ENCODE results near the gene NR0B1. TPM values are rescaled to one million over a fixed set of nuclear protein-coding genes. Genes with fewer than 3 reads are reported as not detected.

The NR0B1 gene
- total and polyA plus RNA-seq, 5 donors from 2014 or later, result not detected

- no peaks in the 10 kb centered on the region for H3K4me1 ChIP-seq (ENCODE audit: control insufficient read depth, insufficient read depth, low read length, poor library complexity, severe bottlenecking)
- ATAC-seq (ENCODE audit: low read depth in 2 of 2) (no peak), DNase-seq (no peak)
- Mint-ChIP-seq H3K36me3 (no peaks in the 10 kb centered on the region), H3K4me3 (no peak overlapping the region), H3K27ac (no peak overlapping the region), H3K9me3 (peaks cover 0 to 3% (median 0%) of the 10 kb centered on the region in 7 donors), H3K27me3 (peaks cover 8% of the 10 kb centered on the region), H3K4me1 (no peaks in the 10 kb centered on the region)
- H3K27ac ChIP-seq (ENCODE audit: insufficient read depth, low read length, poor library complexity, severe bottlenecking), result no peak overlapping the region
- H3K4me3 ChIP-seq (ENCODE audit: low read depth, low read length), result no peak overlapping the region
- no peaks in the 10 kb centered on the region for H3K36me3 ChIP-seq (ENCODE audit: control insufficient read depth, insufficient read depth, low read length)
- no peaks in the 10 kb centered on the region for H3K27me3 ChIP-seq (ENCODE audit: control insufficient read depth, insufficient read depth, low read length)
- H3K9me3 ChIP-seq (ENCODE audit: control insufficient read depth in 2 of 2, low read length in 2 of 2), result no peaks in the 10 kb centered on the region
Measured at GRCh38 chrX:30310429-30311206, 1.4 kb upstream of the NR0B1 start.

- H3K9me3 ChIP-seq (ENCODE audit: control insufficient read depth in 2 of 2, low read length in 2 of 2), result no peaks in the 10 kb centered on the region
- Mint-ChIP-seq H3K27me3 (peaks cover 8% of the 10 kb centered on the region), H3K27ac (no peak overlapping the region), H3K9me3 (peaks cover 0 to 3% (median 0%) of the 10 kb centered on the region in 7 donors), H3K4me3 (no peak overlapping the region), H3K36me3 (no peaks in the 10 kb centered on the region), H3K4me1 (no peaks in the 10 kb centered on the region)
- H3K4me1 ChIP-seq (ENCODE audit: control insufficient read depth, insufficient read depth, low read length, poor library complexity, severe bottlenecking), result no peaks in the 10 kb centered on the region
- no peak for DNase-seq
- H3K27me3 ChIP-seq (ENCODE audit: control insufficient read depth, insufficient read depth, low read length), result no peaks in the 10 kb centered on the region
- no peaks in the 10 kb centered on the region for H3K36me3 ChIP-seq (ENCODE audit: control insufficient read depth, insufficient read depth, low read length)
- no peak overlapping the region for H3K27ac ChIP-seq (ENCODE audit: insufficient read depth, low read length, poor library complexity, severe bottlenecking)
- ATAC-seq (ENCODE audit: low read depth in 2 of 2), result no peak
- no peak overlapping the region for H3K4me3 ChIP-seq (ENCODE audit: low read depth, low read length)
Measured at GRCh38 chrX:30308263-30309138, 689 bp downstream of the NR0B1 start.

DNA sequence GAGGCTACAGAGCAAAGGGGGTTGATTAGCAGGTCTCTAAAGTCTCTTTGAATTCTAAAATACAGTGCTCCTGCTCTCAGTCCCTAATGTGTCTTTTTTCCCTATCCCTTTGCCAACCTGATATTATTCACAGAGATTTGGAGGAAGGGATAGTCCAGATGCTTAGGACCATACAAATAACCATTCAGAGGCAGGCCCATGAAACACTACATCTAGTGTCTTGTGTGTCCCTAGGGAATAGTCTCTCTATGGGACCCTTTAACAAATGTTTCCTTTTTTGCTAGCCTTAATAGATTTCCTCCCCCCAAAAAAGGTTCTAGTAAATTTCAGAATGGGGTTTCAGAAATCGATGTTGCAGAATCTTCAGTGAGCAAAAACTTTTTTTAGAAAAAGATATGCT, 1.7 kb downstream of the NR0B1 start:
- H3K4me1 ChIP-seq (ENCODE audit: control insufficient read depth, insufficient read depth, low read length, poor library complexity, severe bottlenecking), result no peaks in the 10 kb centered on the region
- H3K4me3 Mint-ChIP-seq, result no peak overlapping the region
- no peak overlapping the region for H3K27ac Mint-ChIP-seq
- peaks cover 0 to 3% (median 0%) of the 10 kb centered on the region in 7 donors for H3K9me3 Mint-ChIP-seq
- H3K4me1 Mint-ChIP-seq, result no peaks in the 10 kb centered on the region
- H3K27ac ChIP-seq (ENCODE audit: insufficient read depth, low read length, poor library complexity, severe bottlenecking), result no peak overlapping the region
- H3K36me3 Mint-ChIP-seq, result no peaks in the 10 kb centered on the region
- no peaks in the 10 kb centered on the region for H3K36me3 ChIP-seq (ENCODE audit: control insufficient read depth, insufficient read depth, low read length)
- no peak overlapping the region for H3K4me3 ChIP-seq (ENCODE audit: low read depth, low read length)
- peaks cover 8% of the 10 kb centered on the region for H3K27me3 Mint-ChIP-seq
- ATAC-seq (ENCODE audit: low read depth in 2 of 2) (no peak), DNase-seq (no peak)
- H3K27me3 ChIP-seq (ENCODE audit: control insufficient read depth, insufficient read depth, low read length), result no peaks in the 10 kb centered on the region
- H3K9me3 ChIP-seq (ENCODE audit: control insufficient read depth in 2 of 2, low read length in 2 of 2), result no peaks in the 10 kb centered on the region

DNA sequence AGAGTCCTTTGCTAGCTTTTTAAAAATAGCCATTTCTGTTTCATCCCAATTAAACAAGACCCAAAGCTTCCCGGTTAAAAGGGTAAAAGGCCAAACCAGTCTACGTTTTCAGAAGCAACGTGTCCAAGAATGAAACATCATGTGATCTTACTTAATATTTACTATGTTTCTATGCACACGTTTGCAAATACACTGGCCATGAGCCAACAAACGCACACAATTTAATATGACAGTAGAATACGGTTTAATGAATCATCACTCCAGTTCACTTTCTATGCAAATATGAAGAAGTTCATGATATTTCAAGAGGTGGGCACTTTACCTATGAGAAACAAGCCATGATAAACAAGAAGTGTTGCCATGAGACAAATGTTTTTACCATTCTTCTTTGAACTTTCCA, 4.3 kb downstream of the NR0B1 start:
- Mint-ChIP-seq H3K36me3 (no peaks in the 10 kb centered on the region), H3K27me3 (peaks cover 8% of the 10 kb centered on the region)
- no peaks in the 10 kb centered on the region for H3K4me1 ChIP-seq (ENCODE audit: control insufficient read depth, insufficient read depth, low read length, poor library complexity, severe bottlenecking)

GRCh38 chrX:30302956-30303355, 6.2 kb downstream of the NR0B1 start:
- Histone ChIP-seq H3K27ac (ENCODE audit: insufficient read depth, low read length, poor library complexity, severe bottlenecking) (no peak overlapping the region), H3K36me3 (ENCODE audit: control insufficient read depth, insufficient read depth, low read length) (no peaks in the 10 kb centered on the region), H3K9me3 (ENCODE audit: control insufficient read depth in 2 of 2, low read length in 2 of 2) (no peaks in the 10 kb centered on the region), H3K27me3 (ENCODE audit: control insufficient read depth, insufficient read depth, low read length) (no peaks in the 10 kb centered on the region), H3K4me1 (ENCODE audit: control insufficient read depth, insufficient read depth, low read length, poor library complexity, severe bottlenecking) (no peaks in the 10 kb centered on the region), H3K4me3 (ENCODE audit: low read depth, low read length) (no peak overlapping the region)
- H3K4me3 Mint-ChIP-seq, result no peak overlapping the region
- H3K9me3 Mint-ChIP-seq, result peaks cover 0 to 3% (median 0%) of the 10 kb centered on the region in 7 donors
- H3K27me3 Mint-ChIP-seq, result peaks cover 4% of the 10 kb centered on the region
- no peak for DNase-seq
- no peak for ATAC-seq (ENCODE audit: low read depth in 2 of 2)
- no peaks in the 10 kb centered on the region for H3K36me3 Mint-ChIP-seq
- no peaks in the 10 kb centered on the region for H3K4me1 Mint-ChIP-seq
- no peak overlapping the region for H3K27ac Mint-ChIP-seq

More for the DNA sequence above, 4.3 kb downstream of the NR0B1 start:
- H3K27ac Mint-ChIP-seq, result no peak overlapping the region
- H3K4me3 Mint-ChIP-seq, result no peak overlapping the region
- peaks cover 0 to 3% (median 0%) of the 10 kb centered on the region in 7 donors for H3K9me3 Mint-ChIP-seq
- H3K36me3 ChIP-seq (ENCODE audit: control insufficient read depth, insufficient read depth, low read length), result no peaks in the 10 kb centered on the region
- H3K27ac ChIP-seq (ENCODE audit: insufficient read depth, low read length, poor library complexity, severe bottlenecking), result no peak overlapping the region
- DNase-seq, result no peak
- no peaks in the 10 kb centered on the region for H3K27me3 ChIP-seq (ENCODE audit: control insufficient read depth, insufficient read depth, low read length)
- H3K9me3 ChIP-seq (ENCODE audit: control insufficient read depth in 2 of 2, low read length in 2 of 2), result no peaks in the 10 kb centered on the region
- no peaks in the 10 kb centered on the region for H3K4me1 Mint-ChIP-seq
- H3K4me3 ChIP-seq (ENCODE audit: low read depth, low read length), result no peak overlapping the region
- no peak for ATAC-seq (ENCODE audit: low read depth in 2 of 2)

GRCh38 chrX:30301963-30302362, 7.2 kb downstream of the NR0B1 start:
- no peak for ATAC-seq (ENCODE audit: low read depth in 2 of 2)
- no peak overlapping the region for H3K27ac ChIP-seq (ENCODE audit: insufficient read depth, low read length, poor library complexity, severe bottlenecking)
- H3K9me3 ChIP-seq (ENCODE audit: control insufficient read depth in 2 of 2, low read length in 2 of 2), result no peaks in the 10 kb centered on the region
- no peaks in the 10 kb centered on the region for H3K36me3 ChIP-seq (ENCODE audit: control insufficient read depth, insufficient read depth, low read length)
- Mint-ChIP-seq H3K9me3 (peaks cover 0 to 3% (median 0%) of the 10 kb centered on the region in 7 donors), H3K4me3 (no peak overlapping the region), H3K27me3 (no peaks in the 10 kb centered on the region), H3K4me1 (no peaks in the 10 kb centered on the region), H3K27ac (no peak overlapping the region), H3K36me3 (no peaks in the 10 kb centered on the region)
- H3K4me3 ChIP-seq (ENCODE audit: low read depth, low read length), result no peak overlapping the region
- H3K4me1 ChIP-seq (ENCODE audit: control insufficient read depth, insufficient read depth, low read length, poor library complexity, severe bottlenecking), result no peaks in the 10 kb centered on the region
- DNase-seq, result no peak
- H3K27me3 ChIP-seq (ENCODE audit: control insufficient read depth, insufficient read depth, low read length), result no peaks in the 10 kb centered on the region

GRCh38 chrX:30301208-30301607, 8.0 kb downstream of the NR0B1 start:
- Histone ChIP-seq H3K9me3 (ENCODE audit: control insufficient read depth in 2 of 2, low read length in 2 of 2) (no peaks in the 10 kb centered on the region), H3K27me3 (ENCODE audit: control insufficient read depth, insufficient read depth, low read length) (no peaks in the 10 kb centered on the region), H3K36me3 (ENCODE audit: control insufficient read depth, insufficient read depth, low read length) (no peaks in the 10 kb centered on the region), H3K4me1 (ENCODE audit: control insufficient read depth, insufficient read depth, low read length, poor library complexity, severe bottlenecking) (no peaks in the 10 kb centered on the region), H3K27ac (ENCODE audit: insufficient read depth, low read length, poor library complexity, severe bottlenecking) (no peak overlapping the region), H3K4me3 (ENCODE audit: low read depth, low read length) (no peak overlapping the region)
- no peak for DNase-seq
- H3K4me1 Mint-ChIP-seq, result no peaks in the 10 kb centered on the region
- no peak for ATAC-seq (ENCODE audit: low read depth in 2 of 2)
- no peaks in the 10 kb centered on the region for H3K27me3 Mint-ChIP-seq
- no peak overlapping the region for H3K4me3 Mint-ChIP-seq
- H3K9me3 Mint-ChIP-seq, result peaks cover 0 to 3% (median 0%) of the 10 kb centered on the region in 7 donors
- H3K27ac Mint-ChIP-seq, result peak overlapping the region in 1 of 3 donors; percentile 32
- H3K36me3 Mint-ChIP-seq, result no peaks in the 10 kb centered on the region
